Gastrocnemius medialis (tissue), 4 donors: ENCODE measurements around the gene NRCAM. TPM values are rescaled to one million over a fixed set of nuclear protein-coding genes. Genes with fewer than 3 reads are reported as not detected.

Experiments
- ATAC-seq, 2 donors: fragments of 150-250 bp; one replicate each; pipeline ENCODE4 v1.9.1; 2016
- DNase-seq, 2 donors: peaks; one replicate each; pipeline ENCODE4 v3.0.0-alpha.2; 2019
- H3K27ac ChIP-seq, 4 donors: fragments of 200-600 bp; sonication (generic); 1 replicate in 1 of 4; 2 replicates in 3 of 4; pipeline ENCODE4 v1.5.1; 2016 to 2018; ENCODE audit warnings: mild to moderate bottlenecking in 2 of 4, moderate library complexity in 1 of 4
- H3K27me3 ChIP-seq, 3 donors: fragments of 200-600 bp; sonication (generic) in 2 of 3; 1 replicate in 1 of 3; 2 replicates in 2 of 3; pipeline versions ENCODE4 v1.5.1 to v1.6.0; 2016 to 2019; ENCODE audit warnings: mild to moderate bottlenecking in 1 of 3, moderate library complexity in 1 of 3
- H3K36me3 ChIP-seq, 2 donors: fragments of 200-600 bp; sonication (generic) in 1 of 2; one replicate each; pipeline ENCODE4 v1.5.1; 2017 to 2018
- H3K4me1 ChIP-seq, 2 donors: fragments of 200-600 bp; sonication (generic) in 1 of 2; one replicate each; pipeline ENCODE4 v1.5.1; 2016 to 2017; ENCODE audit warnings: mild to moderate bottlenecking in 2 of 2
- H3K4me3 ChIP-seq, 4 donors: fragments of 200-600 bp; sonication (generic) in 3 of 4; 1 replicate in 1 of 4; 2 replicates in 3 of 4; pipeline ENCODE4 v1.5.1; 2016 to 2019; ENCODE audit warnings: mild to moderate bottlenecking in 2 of 4
- H3K9me3 ChIP-seq, 3 donors: fragments of 200-600 bp; sonication (generic) in 2 of 3; 1 replicate in 1 of 3; 2 replicates in 2 of 3; pipeline ENCODE4 v1.5.1; 2016 to 2019
- CTCF ChIP-seq, 5 experiments: fragments of 450-650 bp in 3 of 5; fragments of 200-600 bp in 2 of 5; sonication (generic) in 2 of 5; IDR thresholded peaks in 4 of 5; conservative IDR thresholded peaks in 1 of 5; 1 replicate in 4 of 5; 2 replicates in 1 of 5; pipeline ENCODE4 v1.5.1; 2016 to 2019; ENCODE audit warnings: antibody characterized with exemption in 5 of 5, mild to moderate bottlenecking in 3 of 5, moderate library complexity in 3 of 5
- POLR2A ChIP-seq, 2 donors: fragments of 450-650 bp; IDR thresholded peaks; one replicate each; pipeline ENCODE4 v1.6.1; 2017; ENCODE audit warnings: antibody characterized with exemption in 2 of 2, mild to moderate bottlenecking in 2 of 2, moderate library complexity in 2 of 2
- in situ Hi-C, 4 donors: fragments of 200-750 bp; cut with MboI; loops; one replicate each; pipeline versions ENCODE4 v1.15.0 to v1.8.0; 2017; ENCODE audit warnings: low sequenced_read_pairs in 4 of 4
- intact Hi-C: fragments of 100-400 bp; cut with DNase I; formaldehyde crosslinking; loops from one replicate; pipeline ENCODE4 v1.15.1; 2023; ENCODE audit warnings: low total_unique reads
- total RNA-seq, 4 donors: library from RNA; depleted of rRNA; stranded (reverse); fragments of >200 nt; gene quantifications; one replicate each; pipeline versions ENCODE4 v1.1.0 to v1.2.3, GENCODE V29; 2016

Gene NRCAM
- total RNA-seq, 4 donors from 2014 or later: 0.18 to 0.31 (median 0.23) TPM; not detected in 1

DNA sequence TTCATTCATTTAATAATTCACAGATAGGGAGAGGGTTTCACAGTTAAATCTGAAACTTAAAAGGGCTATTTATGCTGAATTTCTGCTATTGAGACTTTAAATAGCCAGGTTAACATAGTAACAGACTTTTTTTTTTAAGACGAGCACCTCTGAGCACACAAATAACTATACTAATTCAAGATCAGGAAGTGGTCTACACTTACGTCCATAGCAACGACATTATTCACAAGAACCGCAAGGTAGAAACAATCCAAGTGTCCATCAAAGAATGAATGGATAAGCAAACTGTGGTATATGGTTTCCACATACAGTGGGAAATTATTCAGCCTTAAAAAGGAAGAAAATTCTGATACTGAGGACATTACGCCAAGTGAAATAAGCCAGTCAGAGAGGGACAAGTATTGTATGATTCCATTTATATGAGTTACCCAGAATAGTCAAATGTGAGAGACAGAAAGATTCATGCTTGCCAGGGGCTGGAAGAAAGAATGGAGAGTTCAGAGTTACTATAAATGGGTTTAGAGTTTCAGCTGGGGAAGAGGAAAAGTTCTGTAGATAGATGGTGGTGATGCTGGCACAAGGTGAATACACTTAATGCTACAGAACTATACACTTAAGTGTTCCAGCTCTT lies 185.7 kb downstream of the NRCAM start:
- no peak overlapping the region for H3K27ac ChIP-seq
- H3K4me1 ChIP-seq: no peaks in the 10 kb centered on the region

DNA sequence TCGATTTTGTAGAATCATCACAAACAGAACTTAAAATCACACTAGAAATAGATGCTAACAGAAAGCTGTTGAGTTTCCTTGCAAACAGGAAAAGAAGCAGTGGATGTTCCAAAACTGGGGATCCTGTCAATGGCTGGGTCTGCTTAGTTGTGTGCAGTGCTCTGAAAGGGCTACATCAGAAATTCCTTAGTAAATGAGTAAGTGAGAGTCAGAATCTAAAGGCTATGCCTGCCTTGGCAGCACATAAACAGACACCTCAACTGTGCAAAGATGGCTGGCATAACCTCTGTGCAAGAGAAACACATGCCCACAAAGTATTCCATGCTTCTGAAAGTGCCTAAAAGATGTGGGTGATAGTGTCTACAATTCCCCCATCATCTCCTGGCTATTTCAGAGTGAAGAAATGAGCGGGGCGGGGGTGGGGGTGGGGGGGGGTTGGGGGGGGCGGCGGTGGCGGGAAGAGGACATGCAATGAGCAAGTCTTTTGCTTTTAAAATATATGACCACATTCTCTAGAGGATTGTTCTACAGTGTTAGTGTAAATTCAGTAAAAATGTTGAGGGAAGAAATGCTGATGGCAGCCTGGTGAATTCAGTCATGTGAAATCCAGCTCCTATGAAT lies 187.9 kb downstream of the NRCAM start:
- in situ Hi-C loops (no loop called here), intact Hi-C loops (no loop called here)
- Histone ChIP-seq H3K27ac (no peak overlapping the region), H3K36me3 (no peaks in the 10 kb centered on the region), H3K4me3 (no peak overlapping the region), H3K9me3 (no peaks in the 10 kb centered on the region), H3K27me3 (no peaks in the 10 kb centered on the region), H3K4me1 (peaks cover under 1 to 3% of the 10 kb centered on the region in 2 donors)
- ATAC-seq (no peak), DNase-seq (no peak)
- no peak for TF ChIP-seq POLR2A (IDR thresholded peaks at IDR 0.05)
- no peak for TF ChIP-seq CTCF (IDR thresholded peaks at IDR 0.05 in 4 of 5, conservative IDR thresholded peaks at IDR 0.05 in 1 of 5)

More for the DNA sequence above, 185.7 kb downstream of the NRCAM start:
- no peak for TF ChIP-seq POLR2A (IDR thresholded peaks at IDR 0.05)
- TF ChIP-seq CTCF (IDR thresholded peaks at IDR 0.05 in 4 of 5, conservative IDR thresholded peaks at IDR 0.05 in 1 of 5): no peak
- intact Hi-C loops (no loop called here), in situ Hi-C loops (no loop called here)
- ATAC-seq (no peak), DNase-seq (no peak)
- Histone ChIP-seq H3K27me3 (no peaks in the 10 kb centered on the region), H3K4me3 (no peak overlapping the region), H3K9me3 (no peaks in the 10 kb centered on the region), H3K36me3 (no peaks in the 10 kb centered on the region)

- intact Hi-C loops (no loop called here), in situ Hi-C loops (no loop called here)
- DNase-seq: no peak
- no peak overlapping the region for H3K27ac ChIP-seq
- H3K4me1 ChIP-seq: peaks cover 7 to 8% of the 10 kb centered on the region in 2 donors
- H3K36me3 ChIP-seq: no peaks in the 10 kb centered on the region
- H3K4me3 ChIP-seq: no peak overlapping the region
- H3K9me3 ChIP-seq: no peaks in the 10 kb centered on the region
- no peaks in the 10 kb centered on the region for H3K27me3 ChIP-seq
- TF ChIP-seq POLR2A (IDR thresholded peaks at IDR 0.05) (no peak), CTCF (IDR thresholded peaks at IDR 0.05 in 4 of 5, conservative IDR thresholded peaks at IDR 0.05 in 1 of 5) (no peak)
- no peak for ATAC-seq
Measured at GRCh38 chr7:108267615-108268014, 188.6 kb downstream of the NRCAM start.

GRCh38 chr7:108266491-108266890 lies 189.7 kb downstream of the NRCAM start:
- in situ Hi-C loops (no loop called here), intact Hi-C loops (no loop called here)
- H3K27ac ChIP-seq: no peak overlapping the region
- no peak overlapping the region for H3K4me3 ChIP-seq
- ATAC-seq (no peak), DNase-seq (no peak)
- no peaks in the 10 kb centered on the region for H3K9me3 ChIP-seq
- TF ChIP-seq CTCF (IDR thresholded peaks at IDR 0.05 in 4 of 5, conservative IDR thresholded peaks at IDR 0.05 in 1 of 5) (no peak), POLR2A (IDR thresholded peaks at IDR 0.05) (no peak)
- H3K36me3 ChIP-seq: no peaks in the 10 kb centered on the region
- peaks cover 9% of the 10 kb centered on the region in 2 donors for H3K4me1 ChIP-seq
- no peaks in the 10 kb centered on the region for H3K27me3 ChIP-seq
